DND-41 (cell line): Measurements from ENCODE around the gene ZNF576.
A peak's percentile ranks its signal among the peaks of the same experiment; 100 is the strongest.

ENCODE experiments used
- ATAC-seq: fragments of 200-7000 bp; cut with Tn5 transposase; 3 replicates; pipeline ENCODE4 v1.9.1; 2021; ENCODE audit warnings: low read depth; ENCODE audit not compliant: insufficient read depth
- DNase-seq: peaks from one replicate; pipeline ENCODE4 v3.0.0-alpha.2; 2020
- H2AFZ ChIP-seq: 2 replicates; pipeline ENCODE4 v1.6.0; 2012; ENCODE audit warnings: low read depth, low read length
- H3K27ac ChIP-seq: 2 replicates; pipeline ENCODE4 v1.5.1; 2012; ENCODE audit warnings: low read length, inconsistent platforms
- H3K27me3 ChIP-seq: fragments of 200-600 bp; sonication (generic); 2 replicates; pipeline ENCODE4 v1.6.0; 2012; ENCODE audit warnings: low read length, mild to moderate bottlenecking, inconsistent platforms; ENCODE audit not compliant: insufficient read depth, poor library complexity
- H3K36me3 ChIP-seq: 2 replicates; pipeline ENCODE4 v1.5.1; 2012; ENCODE audit warnings: low read length, inconsistent platforms; ENCODE audit not compliant: insufficient read depth
- H3K4me1 ChIP-seq: 2 replicates; pipeline ENCODE4 v1.5.1; 2012; ENCODE audit warnings: mild to moderate bottlenecking, low read length; ENCODE audit not compliant: insufficient read depth
- H3K4me2 ChIP-seq: 2 replicates; pipeline ENCODE4 v1.6.0; 2012; ENCODE audit warnings: mild to moderate bottlenecking, moderate library complexity, low read length, inconsistent platforms; ENCODE audit not compliant: insufficient read depth
- H3K4me3 ChIP-seq, 2 experiments: fragments of 200-600 bp in 1 of 2; shearing (Covaris generic) in 1 of 2; 2 replicates each; pipeline ENCODE4 v1.5.1; 2012 to 2016; ENCODE audit warnings: inconsistent platforms in 2 of 2, low read length in 2 of 2, mild to moderate bottlenecking in 2 of 2, low read depth in 1 of 2, moderate library complexity in 1 of 2
- H3K79me2 ChIP-seq: 2 replicates; pipeline ENCODE4 v1.6.0; 2012; ENCODE audit warnings: low read length, inconsistent platforms; ENCODE audit not compliant: insufficient read depth
- H3K9ac ChIP-seq: 2 replicates; pipeline ENCODE4 v1.6.0; 2012; ENCODE audit warnings: low read depth, mild to moderate bottlenecking, inconsistent platforms, low read length, moderate library complexity
- H3K9me3 ChIP-seq: 2 replicates; pipeline ENCODE4 v1.5.1; 2012; ENCODE audit warnings: low read length, moderate library complexity, mild to moderate bottlenecking, inconsistent platforms; ENCODE audit not compliant: insufficient read depth, severe bottlenecking
- H4K20me1 ChIP-seq: 2 replicates; pipeline ENCODE4 v1.6.0; 2012; ENCODE audit warnings: low read length; ENCODE audit not compliant: insufficient read depth
- EZH2 ChIP-seq: IDR thresholded peaks from 3 replicates; pipeline ENCODE4 v1.6.1; 2012; ENCODE audit warnings: borderline replicate concordance, low read depth, mild to moderate bottlenecking, moderate library complexity, low read length, inconsistent platforms; ENCODE audit not compliant: severe bottlenecking
- TF ChIP-seq, protein P1 (sequence below): IDR thresholded peaks from 2 replicates; pipeline ENCODE4 v1.5.1; 2012; ENCODE audit warnings: borderline replicate concordance, low read length, moderate library complexity, mild to moderate bottlenecking; ENCODE audit not compliant: poor library complexity, severe bottlenecking; ENCODE audit errors: extremely low read depth

The ZNF576 gene

DNA sequence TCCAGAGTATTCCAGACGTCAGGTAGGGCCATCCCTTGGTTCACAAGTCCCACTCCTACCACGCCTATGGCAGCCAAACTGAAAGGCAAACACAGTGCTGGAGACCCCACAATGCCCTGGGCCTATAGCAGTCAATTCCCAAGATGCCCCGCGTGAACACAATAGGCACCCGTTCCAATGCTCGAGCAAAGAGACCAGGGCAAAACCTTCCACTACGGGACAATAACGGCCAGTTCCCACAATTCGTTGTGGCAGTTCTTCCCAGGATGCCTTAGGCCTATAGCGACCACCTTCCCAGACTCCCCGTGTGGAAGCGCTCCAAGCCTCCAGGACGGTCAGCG is 22.5 kb downstream of the ZNF576 start:
- Histone ChIP-seq H3K79me2 (peaks cover 57% of the 10 kb centered on the region), H4K20me1 (peaks cover 25% of the 10 kb centered on the region; the same call in 1 of the 2 replicates), H3K9me3 (no peaks in the 10 kb centered on the region), H3K4me3 (peak overlapping the region; percentile 72 to 94), H3K27ac (peak overlapping the region; percentile 99), H3K9ac (peak overlapping the region; percentile 91), H3K4me1 (peaks cover 38% of the 10 kb centered on the region), H3K4me2 (peak overlapping the region; percentile 86), H3K27me3 (no peaks in the 10 kb centered on the region), H2AFZ (peak overlapping the region; percentile 98), H3K36me3 (peaks cover 5% of the 10 kb centered on the region)
- peak; percentile 67 for ATAC-seq
- DNase-seq: peak; percentile 82
- TF ChIP-seq EZH2: no peak
- TF ChIP-seq, protein P1, sequence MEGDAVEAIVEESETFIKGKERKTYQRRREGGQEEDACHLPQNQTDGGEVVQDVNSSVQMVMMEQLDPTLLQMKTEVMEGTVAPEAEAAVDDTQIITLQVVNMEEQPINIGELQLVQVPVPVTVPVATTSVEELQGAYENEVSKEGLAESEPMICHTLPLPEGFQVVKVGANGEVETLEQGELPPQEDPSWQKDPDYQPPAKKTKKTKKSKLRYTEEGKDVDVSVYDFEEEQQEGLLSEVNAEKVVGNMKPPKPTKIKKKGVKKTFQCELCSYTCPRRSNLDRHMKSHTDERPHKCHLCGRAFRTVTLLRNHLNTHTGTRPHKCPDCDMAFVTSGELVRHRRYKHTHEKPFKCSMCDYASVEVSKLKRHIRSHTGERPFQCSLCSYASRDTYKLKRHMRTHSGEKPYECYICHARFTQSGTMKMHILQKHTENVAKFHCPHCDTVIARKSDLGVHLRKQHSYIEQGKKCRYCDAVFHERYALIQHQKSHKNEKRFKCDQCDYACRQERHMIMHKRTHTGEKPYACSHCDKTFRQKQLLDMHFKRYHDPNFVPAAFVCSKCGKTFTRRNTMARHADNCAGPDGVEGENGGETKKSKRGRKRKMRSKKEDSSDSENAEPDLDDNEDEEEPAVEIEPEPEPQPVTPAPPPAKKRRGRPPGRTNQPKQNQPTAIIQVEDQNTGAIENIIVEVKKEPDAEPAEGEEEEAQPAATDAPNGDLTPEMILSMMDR: no peak

DNA sequence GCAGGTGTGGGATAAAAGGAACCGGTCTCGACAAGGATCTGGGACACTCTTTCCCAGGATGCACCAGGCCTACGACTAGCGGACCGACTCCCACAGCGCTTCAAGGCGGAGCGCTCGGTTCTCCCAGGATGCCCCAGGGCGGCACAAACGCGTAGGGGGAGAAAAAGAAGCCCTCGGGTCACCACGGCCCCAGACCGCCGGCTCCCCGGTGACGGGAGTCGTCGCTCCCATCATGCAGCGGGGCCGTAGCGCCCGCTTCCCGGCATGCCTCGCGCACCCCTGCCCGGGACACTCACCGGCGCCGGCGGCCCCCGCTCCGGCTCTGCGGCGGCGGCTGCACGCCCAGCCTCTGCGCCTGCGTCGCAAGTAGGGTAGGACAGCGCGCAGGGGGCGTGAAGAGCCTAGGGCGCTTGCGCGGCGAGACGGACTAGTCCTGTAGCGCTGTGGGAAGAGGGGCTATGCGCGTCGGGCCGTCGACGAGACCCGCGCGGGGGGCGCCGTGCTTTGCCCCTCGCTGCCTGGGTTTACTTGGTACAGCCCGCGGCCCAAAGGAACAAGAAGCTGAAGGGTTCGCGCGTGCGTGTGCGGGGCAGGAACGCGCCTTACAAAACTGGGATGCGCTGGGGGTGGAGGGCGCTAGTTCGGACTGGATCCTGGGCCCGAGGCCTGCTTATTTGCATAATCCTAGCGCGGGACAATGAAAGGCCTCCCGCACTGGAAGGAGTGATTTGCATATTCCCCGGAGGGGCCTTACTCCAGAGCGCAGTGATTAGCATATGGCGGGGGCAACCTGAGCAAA is 23.1 kb downstream of the ZNF576 start, which contains the start of gene ZNF428:
Gene ZNF428 (minus strand): TSS at position 368 of the 799 bp plus-strand sequence. CDS start 5,325 bp downstream, outside the sequence.
- H3K79me2 ChIP-seq: peaks cover 52% of the 10 kb centered on the region
- no peaks in the 10 kb centered on the region; the same call in 1 of the 2 replicates for H3K36me3 ChIP-seq
- peak within 1 kb of the TSS; percentile 98 for H2AFZ ChIP-seq
- H3K4me2 ChIP-seq: peak within 1 kb of the TSS; percentile 86
- peaks cover 38% of the 10 kb centered on the region for H3K4me1 ChIP-seq
- H4K20me1 ChIP-seq: peaks cover 20% of the 10 kb centered on the region; the same call in 1 of the 2 replicates
- H3K9me3 ChIP-seq: no peaks in the 10 kb centered on the region
- peak; percentile 94 for DNase-seq
- peak; percentile 86 for ATAC-seq
- no peaks in the 10 kb centered on the region for H3K27me3 ChIP-seq
- peak within 1 kb of the TSS; percentile 91 for H3K9ac ChIP-seq
- TF ChIP-seq, protein P1: no peak
- no peak for TF ChIP-seq EZH2
- peak within 1 kb of the TSS; percentile 99 for H3K27ac ChIP-seq
- H3K4me3 ChIP-seq: peak within 1 kb of the TSS; percentile 72 to 94

DNA sequence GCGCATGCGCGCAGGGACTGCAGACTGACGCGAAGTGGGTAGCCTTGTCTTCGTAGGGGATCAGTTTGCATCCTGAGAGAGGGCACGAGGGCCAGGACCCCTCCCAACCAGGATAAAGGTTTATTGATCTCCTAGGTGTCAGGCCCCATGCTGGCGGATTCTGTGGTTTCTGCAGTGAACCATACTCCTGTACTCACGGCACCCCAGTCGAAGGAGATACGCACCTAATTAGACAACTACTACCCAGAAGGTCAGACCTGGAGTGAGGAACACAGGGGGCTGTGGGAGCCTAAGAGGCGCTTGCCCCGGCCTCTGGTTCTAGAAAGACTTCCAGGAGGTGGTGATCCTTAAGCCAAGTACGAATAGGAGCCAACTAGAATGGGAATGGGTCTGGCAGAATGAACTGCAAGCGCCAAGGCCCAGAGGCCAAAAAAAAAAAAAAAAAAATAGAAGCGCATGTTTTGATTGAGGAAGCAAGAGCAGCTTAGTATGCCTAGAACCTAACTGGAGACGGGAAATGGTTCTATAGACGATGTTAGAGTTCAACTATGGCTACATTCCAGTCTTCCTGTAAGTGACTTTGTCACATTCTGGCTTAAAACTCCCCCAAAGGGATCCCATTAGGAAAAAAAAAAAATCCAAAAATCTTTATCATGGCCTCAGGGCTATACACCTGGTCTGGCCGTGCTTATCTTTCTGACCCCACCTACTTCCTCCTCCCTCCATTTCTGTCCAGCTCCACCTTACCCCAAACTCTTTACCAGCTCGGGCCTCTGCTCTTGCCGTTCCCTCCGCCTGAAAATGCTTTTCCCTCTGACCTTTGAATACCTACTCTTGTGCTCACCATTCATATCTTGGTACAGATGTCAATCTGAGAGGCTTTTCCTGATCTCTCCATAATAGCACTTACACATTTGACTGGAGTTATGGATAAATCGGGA is 23.9 kb downstream of the ZNF576 start:
- no peaks in the 10 kb centered on the region; the same call in 1 of the 2 replicates for H3K36me3 ChIP-seq
- no peak for TF ChIP-seq EZH2
- TF ChIP-seq, protein P1: no peak
- H3K79me2 ChIP-seq: peaks cover 43% of the 10 kb centered on the region
- peaks cover 38% of the 10 kb centered on the region for H3K4me1 ChIP-seq
- peak overlapping the region; percentile 86 for H3K4me2 ChIP-seq
- H3K9me3 ChIP-seq: no peaks in the 10 kb centered on the region
- H3K27ac ChIP-seq: peak overlapping the region; percentile 99
- no peak for ATAC-seq
- no peaks in the 10 kb centered on the region for H3K27me3 ChIP-seq
- peak overlapping the region; percentile 91 for H3K9ac ChIP-seq
- peak overlapping the region; percentile 72 to 94; a peak in 3 of 4 replicates for H3K4me3 ChIP-seq
- no peak for DNase-seq
- peaks cover 15% of the 10 kb centered on the region; the same call in 1 of the 2 replicates for H4K20me1 ChIP-seq
- H2AFZ ChIP-seq: peak overlapping the region; percentile 98
